T-helper 17 cell (primary cell): ENCODE results near the gene ANGPTL5. TPM values are rescaled to one million over a fixed set of nuclear protein-coding genes. Genes with fewer than 3 reads are reported as not detected.

ENCODE experiments used
- total RNA-seq, 4 donors: library from RNA in 2 of 4; stranded (reverse) in 2 of 4; gene quantifications; one replicate each; pipeline ENCODE4 v1.2.3 and lab custom pipeline; 2022 to 2026

The ANGPTL5 gene
- total RNA-seq, 2 donors from 2014 or later = not detected

Other genes starting within 250 kb of the ANGPTL5 start
- gene CEP126, start 1.5 kb downstream of the ANGPTL5 start, total RNA-seq = 1 to 10 TPM in 1 of 2 donors, under 1 TPM in 1; 0.94 to 2.6 TPM
- not detected for gene CFAP300, start 130.9 kb upstream of the ANGPTL5 start, total RNA-seq
- gene YAP1, start 193.9 kb upstream of the ANGPTL5 start, total RNA-seq = under 1 TPM in 1 of 2 donors, not detected in 1; 0.20 TPM